GM21515 (cell line): ENCODE measurements around the gene CH25H.
A peak's percentile ranks its signal among the peaks of the same experiment; 100 is the strongest.
"Not testable (repeated sequence)": the region's sequence is repeated elsewhere in the genome, so short reads cannot be mapped to it uniquely, and the experiment has no call there.

Experiments
- ATAC-seq: cut with Tn5 transposase; IDR thresholded peaks from one replicate; pipeline ENCODE4 v1.9.1; 2021; ENCODE audit not compliant: unreplicated experiment

Gene CH25H, protein sequence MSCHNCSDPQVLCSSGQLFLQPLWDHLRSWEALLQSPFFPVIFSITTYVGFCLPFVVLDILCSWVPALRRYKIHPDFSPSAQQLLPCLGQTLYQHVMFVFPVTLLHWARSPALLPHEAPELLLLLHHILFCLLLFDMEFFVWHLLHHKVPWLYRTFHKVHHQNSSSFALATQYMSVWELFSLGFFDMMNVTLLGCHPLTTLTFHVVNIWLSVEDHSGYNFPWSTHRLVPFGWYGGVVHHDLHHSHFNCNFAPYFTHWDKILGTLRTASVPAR

DNA sequence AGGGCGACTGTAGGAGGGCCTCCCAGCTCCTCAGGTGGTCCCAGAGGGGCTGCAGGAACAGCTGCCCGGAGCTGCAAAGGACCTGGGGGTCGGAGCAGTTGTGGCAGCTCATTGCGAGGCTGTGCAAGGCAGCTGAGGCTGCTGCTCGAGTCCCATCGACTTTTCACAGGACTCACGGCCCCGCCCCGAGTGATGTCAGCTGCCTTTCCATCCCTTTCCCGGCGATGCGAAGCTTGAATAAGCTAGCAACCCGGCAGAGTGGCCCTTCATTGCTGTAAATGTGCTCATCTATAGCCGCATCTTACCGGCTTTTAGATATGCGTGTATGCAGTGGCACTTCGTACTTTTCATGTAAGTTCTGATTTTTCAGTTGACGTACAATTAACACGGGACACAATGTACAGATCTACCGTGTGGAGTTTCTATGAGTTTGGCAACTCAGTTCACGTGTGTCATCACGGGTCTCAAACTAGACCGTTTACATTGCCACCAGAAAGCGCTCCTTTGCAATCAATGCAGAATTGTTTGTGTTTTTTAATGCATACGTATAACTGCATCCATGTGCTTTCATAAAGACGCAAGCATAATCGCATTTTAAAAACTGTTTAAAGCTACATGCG is at the start of gene CH25H:
CH25H (minus strand) TSS at position 137 of the 620 bp plus-strand sequence; CDS start at position 112, 25 bp downstream.
- no peak for ATAC-seq

DNA sequence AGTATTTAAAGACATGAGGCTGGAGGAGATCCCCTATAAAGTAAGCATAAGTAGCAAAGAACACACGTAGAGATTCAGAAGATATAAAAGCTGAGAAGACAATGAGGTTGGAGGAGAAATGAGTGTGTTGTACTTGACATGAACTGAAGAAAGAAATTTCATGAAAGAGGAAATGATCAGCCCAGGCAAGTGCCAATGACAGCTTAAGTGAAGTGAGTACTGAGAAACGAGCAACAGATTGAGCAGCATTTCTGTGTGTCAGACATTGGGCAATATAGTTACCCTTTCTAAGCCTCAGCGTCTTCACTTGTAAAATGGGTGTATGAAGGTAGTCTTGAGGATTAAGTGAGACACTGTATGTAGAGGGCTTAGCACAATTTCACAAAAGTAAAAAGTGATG is 49.2 kb upstream of the CH25H start:
- no peak for ATAC-seq

DNA sequence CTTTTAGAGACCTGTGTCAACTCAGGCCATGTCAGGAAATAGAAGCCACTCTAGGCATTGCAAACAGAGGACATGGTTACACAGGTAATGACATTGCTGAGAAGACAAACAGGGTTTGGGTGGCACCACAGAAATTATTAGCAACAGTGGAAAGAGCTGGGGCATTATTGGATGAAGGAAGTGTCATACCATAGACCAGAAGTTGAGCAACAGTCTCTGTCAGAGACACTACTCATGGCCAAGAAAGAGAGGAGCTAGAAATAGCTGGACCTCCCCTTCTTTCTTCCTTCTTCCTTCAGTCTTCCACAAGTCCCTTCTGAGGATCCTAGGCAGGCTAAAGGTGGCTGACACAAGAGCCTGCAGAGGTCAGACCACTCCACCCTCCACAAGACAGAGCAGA is 48.7 kb upstream of the CH25H start:
- ATAC-seq = no peak

DNA sequence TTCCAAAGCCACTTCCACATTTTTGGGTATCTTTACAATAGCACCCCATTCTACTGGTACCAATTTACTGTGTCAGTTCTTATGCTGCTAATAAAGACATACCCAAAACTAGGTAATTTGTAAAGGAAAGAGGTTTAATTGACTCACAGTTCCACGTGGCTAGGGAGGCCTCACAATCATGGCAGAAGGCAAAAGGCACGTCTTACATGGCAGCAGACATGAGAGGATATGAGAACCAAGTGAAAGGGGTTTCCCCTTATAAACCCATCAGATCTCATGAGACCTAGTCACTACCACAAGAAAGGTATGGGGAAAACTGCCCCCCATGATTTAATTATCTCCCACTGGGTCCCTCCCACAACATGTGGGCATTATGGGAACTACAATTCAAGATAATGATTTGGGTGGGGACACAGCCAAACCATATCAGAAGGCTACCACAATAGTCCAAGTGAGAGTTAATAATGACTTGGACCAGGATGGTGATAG is 48.0 kb upstream of the CH25H start:
- not testable (repeated sequence) for ATAC-seq

DNA sequence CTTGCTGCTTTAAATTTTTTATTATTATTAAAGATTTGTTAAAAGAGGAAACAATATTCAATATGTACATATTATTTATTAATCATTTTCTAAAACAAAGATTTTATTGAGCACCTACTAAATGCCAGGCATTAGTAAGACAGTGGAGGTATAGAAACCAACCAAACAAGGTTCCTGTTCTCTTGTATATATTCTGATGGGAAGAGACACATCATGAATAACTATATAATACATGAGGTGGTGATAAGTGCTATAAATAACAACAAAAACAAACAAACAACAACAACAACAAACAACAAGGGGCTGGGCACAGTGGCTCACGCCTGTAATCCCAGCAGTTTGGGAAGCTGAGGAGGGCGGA is 45.1 kb upstream of the CH25H start:
- ATAC-seq = no peak

DNA sequence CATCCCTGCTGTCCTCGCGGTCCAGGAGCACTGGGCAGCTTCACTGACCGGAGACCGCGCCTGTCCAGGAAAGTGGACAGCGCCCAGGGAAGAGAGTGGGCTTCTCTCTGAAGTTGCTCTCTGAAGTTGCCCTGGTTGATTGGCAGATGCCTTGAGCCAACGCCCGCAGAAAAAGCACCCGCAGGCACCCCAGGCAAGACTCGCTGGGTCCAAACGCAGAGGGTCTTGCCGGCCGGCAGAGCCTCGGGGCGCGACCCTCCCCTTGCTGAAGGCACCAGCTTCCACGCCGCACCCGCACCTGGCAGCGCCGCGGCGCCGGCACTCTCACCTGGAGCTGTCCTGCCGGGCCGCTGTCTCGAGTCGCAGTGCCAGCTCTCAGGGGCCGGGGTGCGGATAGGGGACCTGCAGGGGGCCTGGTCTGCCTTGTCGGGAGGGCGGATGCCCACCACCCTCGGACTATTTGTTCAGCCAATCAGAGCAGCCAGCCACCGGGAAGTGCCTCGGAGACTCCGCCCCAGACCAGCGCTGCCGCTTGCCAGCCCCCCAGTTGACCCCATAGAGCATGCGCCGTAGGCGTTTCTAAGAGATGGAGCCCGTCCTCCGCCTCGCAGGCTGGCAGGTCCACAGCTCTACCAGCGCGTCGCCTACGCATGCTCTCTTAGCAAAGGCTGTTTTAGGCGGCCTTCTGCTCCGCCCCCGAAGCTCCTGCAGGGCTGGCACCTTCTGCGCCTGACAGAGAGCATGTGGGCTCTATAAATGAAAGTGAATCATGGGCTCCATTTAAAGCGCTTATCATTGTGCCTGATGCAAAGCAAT is 44.5 kb upstream of the CH25H start, which contains the start of gene LIPA:
LIPA (minus strand) TSS at position 367 of the 816 bp plus-strand sequence. CDS start 4,127 bp downstream, outside the sequence.
- peak; percentile 97 for ATAC-seq

DNA sequence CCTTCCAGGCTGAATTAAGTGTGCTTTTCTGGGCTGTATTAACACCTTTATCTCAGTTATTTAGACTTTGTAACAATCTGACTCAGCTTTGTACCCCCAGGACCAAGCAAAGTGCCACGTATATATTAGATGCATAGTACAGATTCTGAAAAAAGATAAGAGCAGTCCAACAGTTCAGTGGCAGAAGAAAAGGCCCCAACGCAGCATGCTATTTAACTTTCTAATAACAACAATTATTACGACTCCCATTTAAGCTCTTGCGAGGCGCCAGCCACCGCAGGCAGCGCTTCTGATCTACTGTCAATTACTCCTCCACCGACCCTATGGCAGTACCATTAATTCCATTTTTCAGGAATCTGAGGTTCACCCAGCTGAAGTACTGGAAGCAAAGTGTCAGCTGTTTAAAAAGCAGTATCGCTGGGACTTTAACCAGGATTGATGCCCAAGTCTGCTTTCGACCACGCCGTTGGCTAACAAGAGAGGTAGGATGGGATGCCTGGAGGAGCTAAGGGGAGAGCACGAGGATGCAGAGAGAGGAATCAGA is 43.8 kb upstream of the CH25H start:
- no peak for ATAC-seq

DNA sequence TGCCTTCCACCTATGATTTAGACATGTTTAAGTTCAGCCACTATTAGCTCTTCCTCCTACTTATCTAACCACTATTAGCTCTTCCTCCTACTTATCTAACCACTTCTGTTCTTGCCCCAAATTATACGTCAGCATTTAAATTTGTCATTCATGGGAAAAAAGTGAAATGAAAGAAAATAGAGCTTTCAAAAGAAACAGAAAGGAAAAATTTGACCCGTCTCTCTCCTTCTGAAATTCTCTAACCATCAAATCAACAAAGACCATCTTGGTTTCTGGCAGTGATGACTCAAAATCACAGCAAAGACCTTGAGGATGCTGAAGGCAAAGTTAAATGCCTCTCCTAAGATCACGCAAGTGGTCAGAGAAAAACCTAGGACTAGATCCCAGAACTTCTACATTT is 41.9 kb upstream of the CH25H start:
- no peak for ATAC-seq

DNA sequence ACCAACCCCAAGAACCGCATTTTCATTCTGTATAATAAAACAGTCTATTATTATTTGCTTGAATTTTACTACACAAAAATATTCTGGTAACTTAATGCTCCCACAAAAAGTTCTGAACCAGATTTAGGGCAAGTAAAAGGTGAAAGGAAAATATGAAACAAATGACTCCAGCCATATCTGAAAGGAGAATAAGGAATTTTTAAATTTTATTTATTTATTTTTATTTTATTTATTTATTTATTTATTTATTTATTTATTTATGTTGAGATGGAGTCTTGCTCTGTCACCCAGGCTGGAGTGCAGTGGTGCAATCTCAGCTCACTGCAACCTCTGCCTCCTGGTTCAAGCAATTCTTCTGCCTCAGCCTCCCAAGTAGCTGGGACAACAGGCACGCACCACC is 40.5 kb upstream of the CH25H start:
- not testable (repeated sequence) for ATAC-seq

DNA sequence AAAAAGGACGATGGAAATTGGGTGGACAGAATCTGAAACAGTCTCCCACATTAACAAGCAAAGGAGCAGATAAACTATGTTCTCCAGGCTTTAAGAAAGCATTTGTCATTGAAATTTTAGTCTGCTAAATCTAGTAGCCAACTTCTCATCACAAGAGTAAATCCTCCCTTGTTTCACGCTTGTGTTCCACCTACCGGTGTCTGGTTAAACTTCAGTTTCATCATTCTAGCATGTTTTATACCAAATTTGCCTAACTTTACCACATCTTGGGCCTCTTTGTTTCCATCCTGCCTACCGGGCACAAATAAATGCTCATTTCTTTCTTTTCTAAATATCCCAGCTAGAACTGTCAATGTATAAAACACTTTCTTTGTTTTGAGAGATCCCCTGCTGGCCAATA is 38.7 kb upstream of the CH25H start:
- no peak for ATAC-seq

DNA sequence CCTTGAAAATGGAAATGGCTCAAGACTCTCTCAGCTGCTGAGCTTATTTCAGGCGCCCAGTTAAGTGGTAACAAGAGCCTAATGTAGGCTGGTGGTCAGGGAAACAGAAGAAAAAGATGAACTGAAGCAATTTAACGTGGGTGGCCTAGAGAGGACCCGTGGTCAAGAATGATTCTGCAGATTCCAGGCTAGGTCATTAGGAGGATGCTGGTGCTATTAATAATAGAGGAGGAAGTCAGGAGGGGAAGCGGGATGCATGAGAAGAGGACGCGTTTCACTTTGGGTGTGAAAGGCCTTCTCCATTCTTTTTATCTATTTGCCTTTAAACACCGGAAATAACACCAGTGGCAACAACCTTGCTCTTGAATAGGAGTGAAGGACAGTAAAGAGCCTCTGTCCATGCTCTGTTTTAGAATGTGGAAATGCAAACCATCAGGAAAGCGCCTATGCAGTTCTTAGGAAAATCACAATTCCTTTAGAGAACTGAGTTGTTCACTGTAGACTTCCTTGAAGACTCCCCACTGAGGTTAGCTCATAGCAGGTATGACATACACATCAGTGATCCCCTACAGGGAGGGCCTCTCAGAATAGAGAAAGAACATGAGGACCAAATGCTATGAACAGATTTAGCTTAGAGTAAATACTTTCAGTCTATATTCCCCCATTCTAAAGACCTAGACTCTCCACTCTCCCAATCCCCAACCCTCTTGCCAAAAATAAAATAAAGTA is 35.9 kb upstream of the CH25H start:
- ATAC-seq = peak; percentile 33

DNA sequence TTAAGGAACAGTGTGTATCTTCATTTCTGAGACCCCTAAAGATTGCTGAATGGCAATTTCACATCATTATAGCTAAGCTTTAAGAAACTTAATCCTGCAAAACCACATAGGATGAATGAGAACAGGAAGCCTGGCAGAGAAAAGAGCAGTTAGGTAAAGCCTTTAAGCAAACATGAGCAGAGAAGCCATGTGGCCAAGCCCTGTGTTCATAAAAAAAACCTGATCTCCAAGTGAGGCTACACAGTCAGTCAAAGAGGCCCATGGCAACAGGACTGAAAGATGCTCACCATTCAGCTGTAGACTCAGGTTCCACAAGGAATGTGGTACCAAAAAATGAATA is 35.2 kb upstream of the CH25H start:
- ATAC-seq = no peak

DNA sequence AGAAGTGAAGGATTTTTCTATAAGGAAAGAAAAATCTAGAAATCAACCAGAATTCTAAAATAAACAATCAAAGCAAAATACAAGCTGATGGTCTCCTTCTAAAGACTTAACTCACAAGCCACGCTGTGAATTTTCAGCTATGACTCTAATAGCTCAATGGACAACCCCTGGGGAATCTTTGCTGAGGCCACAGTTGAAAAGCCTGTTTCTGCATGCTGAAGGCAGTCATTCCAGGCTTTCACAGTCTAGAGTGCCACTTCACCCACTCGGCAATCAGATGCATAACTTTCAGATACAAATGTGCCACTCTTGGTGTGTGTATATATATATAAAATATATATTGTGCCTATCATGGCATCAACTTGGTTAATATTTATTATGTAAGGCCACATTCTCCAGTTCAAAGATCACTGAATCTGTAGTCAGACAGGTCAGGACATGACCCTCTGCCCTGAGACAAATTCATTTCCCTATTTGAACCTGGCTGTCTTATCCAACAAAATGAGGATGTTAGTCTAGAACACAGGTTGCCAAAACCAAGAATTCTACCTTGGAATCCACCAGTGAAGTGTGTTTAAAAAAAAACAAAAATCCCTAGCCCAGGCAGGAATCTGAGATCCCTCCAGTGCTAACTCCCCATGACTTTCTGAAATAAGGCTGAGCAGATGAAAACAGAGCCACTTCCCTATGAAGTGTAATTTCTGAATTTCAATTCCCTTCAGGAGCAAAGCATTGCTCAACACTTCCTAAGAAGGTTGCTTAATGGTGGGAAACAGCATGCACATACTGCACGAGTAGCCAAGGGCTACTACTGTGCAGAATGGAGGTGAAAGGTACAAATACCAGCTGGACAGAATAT is 34.6 kb upstream of the CH25H start:
- no peak for ATAC-seq

DNA sequence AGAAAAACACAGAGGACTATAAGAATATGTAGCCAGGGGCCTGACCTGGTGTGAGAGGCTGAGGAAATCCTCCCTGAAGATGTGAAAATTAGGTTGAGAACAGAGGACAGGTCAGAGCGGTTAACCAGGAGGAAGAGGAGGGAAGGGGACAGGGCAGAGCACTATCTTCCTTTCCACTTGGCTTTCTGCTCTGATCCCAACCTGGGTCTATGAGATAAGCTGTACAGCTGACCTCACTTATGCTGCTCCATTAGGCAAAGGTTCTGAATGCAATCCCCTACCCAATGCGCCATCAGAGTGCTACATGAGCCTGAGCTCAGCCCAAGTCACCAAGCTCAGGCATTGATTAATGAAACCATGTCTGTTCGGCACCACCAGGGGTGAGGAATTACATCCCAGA is 33.9 kb upstream of the CH25H start:
- no peak for ATAC-seq

DNA sequence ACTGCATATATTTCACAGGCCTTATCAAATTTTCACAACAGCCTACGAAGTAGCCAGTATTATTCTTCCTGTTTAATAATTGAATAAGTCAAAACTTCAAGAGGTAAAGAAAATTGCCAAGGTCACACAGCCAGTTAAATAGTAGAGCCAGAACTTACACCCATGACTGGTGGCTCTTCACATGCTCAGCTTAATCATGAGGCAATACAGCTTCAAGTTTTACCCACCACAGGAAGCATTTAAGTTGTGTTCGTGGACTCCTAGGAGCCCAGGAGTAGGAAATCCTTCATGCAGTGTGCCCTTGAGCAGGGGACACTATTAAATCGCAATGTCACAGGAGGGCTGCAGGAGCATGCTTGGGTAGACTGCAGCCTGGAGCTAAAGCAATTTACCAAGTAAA is 33.4 kb upstream of the CH25H start:
- ATAC-seq = no peak

DNA sequence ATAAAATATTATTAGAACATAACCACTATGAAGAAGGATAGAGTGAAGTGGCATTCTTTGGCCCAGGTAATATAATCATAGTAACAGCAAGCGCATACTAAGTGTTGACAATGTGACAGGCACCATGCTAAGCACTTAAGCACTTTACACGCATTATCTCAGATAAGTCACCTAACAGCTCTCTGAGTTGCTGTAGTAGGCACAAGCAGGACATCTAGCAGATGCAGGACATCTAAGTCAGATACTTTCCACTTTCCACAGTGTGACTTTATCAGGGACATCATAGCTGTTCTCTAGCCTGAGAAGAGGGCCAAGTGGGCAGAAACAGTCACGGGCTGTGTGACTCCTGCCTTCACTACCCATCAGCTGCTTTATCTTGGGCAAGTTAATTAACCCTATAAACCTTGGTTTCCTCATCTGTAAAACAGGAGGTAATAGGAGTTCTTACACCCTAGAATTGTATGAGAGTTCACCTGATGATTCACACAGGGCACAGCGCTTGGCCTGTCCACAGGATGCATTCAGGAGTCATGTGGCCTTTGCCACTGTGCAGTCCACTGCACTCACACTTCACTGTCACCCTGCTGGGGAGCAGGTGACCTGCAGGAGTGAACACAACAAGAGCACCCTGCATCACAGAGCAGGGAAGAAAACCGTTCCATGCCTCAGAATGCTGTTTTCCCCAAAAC is 32.0 kb upstream of the CH25H start:
- no peak for ATAC-seq

DNA sequence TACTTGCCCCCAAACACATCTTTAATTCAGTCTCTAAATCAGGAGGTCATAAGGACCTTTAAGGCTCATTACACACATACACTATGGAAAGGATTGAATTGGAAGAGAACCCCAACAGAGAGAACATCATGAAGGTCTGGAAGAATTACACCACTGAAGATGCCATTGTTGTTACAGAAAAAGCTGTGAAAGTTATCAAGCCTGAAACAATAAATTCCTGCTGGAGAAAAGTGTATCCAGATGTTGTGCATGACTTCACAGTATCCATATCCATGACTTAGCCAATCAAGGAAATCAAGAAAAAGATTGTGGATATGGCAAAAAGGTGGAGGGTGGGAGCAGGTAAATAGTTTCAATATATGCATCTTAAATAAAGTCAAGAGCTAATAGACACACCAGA is 30.7 kb upstream of the CH25H start:
- no peak for ATAC-seq

DNA sequence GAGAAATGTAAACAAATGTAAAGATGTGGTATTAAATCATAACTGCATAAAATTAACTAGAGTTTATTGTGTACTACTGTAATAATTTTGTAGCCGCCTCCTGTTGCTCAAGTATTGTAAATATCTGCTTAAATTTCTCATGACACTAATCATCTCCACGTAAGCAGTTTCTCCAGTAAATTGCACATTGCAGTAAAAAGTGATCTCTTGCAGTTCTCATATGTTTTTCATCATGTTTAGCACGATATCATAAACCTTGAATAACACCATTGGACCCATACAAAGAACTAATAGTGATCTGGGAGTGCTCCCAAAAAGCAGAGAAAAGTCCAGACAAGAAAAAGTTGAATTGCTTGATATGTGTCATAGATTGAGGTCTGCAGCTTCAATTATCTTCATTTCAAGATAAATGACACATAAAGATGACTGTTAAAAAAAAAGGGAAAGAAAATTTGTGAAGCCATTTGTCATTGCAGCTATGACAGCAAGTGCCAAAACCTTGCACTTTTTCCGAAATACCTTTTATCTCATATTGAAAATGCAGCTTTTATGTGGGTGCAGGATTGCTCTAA is 29.2 kb upstream of the CH25H start:
- no peak for ATAC-seq
